Measurements from ENCODE around the gene MRGPRG. TPM values are rescaled to one million over a fixed set of nuclear protein-coding genes. Genes with fewer than 3 reads are reported as not detected.

The MRGPRG gene
- total RNA-seq, 1 experiment from 2014 or later, result not detected

GRCh38 chr11:3225826-3226750, 7.5 kb upstream of the MRGPRG start (continued):
- TF ChIP-seq MAX (IDR thresholded peaks at IDR 0.05) (no peak), RAD21 (IDR thresholded peaks at IDR 0.05; ENCODE audit: low read depth) (no peak), SIN3A (IDR thresholded peaks at IDR 0.05; ENCODE audit: low read depth) (no peak), EZH2 (IDR thresholded peaks at IDR 0.05) (no peak), EZH2phosphoT487 (IDR thresholded peaks at IDR 0.05; ENCODE audit: borderline replicate concordance) (no peak)

GRCh38 chr11:3225159-3225758, 6.6 kb upstream of the MRGPRG start:
- ATAC-seq (no peak), DNase-seq (ENCODE audit: low read depth, low spot score) (no peak)
- H3K27me3 ChIP-seq (ENCODE audit: insufficient read depth, low read length), result no peaks in the 10 kb centered on the region
- POLR2A ChIA-PET, result no interaction called here
- intact Hi-C loops (cut with micrococcal nuclease), result no loop called here
- H3K36me3 ChIP-seq (ENCODE audit: control insufficient read depth in 1 of 2, insufficient read depth in 2 of 2, low read length in 2 of 2), result no peaks in the 10 kb centered on the region
- no peak overlapping the region for H3K4me2 ChIP-seq (ENCODE audit: low read length)
- H3K9me3 ChIP-seq (ENCODE audit: control insufficient read depth in 1 of 2, insufficient read depth in 1 of 2, low read depth in 1 of 2, low read length in 2 of 2), result no peaks in the 10 kb centered on the region
- no TSS peak for BruUV-seq (replicated peaks)
- no peaks in the 10 kb centered on the region for H4K20me1 ChIP-seq (ENCODE audit: insufficient read depth)
- no peak overlapping the region for H3K27ac ChIP-seq (ENCODE audit: low read depth, low read length)
- no peak for TF ChIP-seq MAX (IDR thresholded peaks at IDR 0.05)
- no peak for TF ChIP-seq POLR2A (IDR thresholded peaks at IDR 0.05; ENCODE audit: borderline replicate concordance, extremely low read depth, insufficient read depth, insufficient read length)
- TF ChIP-seq SP1 (IDR thresholded peaks at IDR 0.05; ENCODE audit: low read depth), result no peak
- TF ChIP-seq JUND (IDR thresholded peaks at IDR 0.05), result no peak
- no peak for TF ChIP-seq YY1 (IDR thresholded peaks at IDR 0.05; ENCODE audit: extremely low read depth, insufficient replicate concordance, low read depth, low read length)
- TF ChIP-seq POLR2AphosphoS5 (IDR thresholded peaks at IDR 0.05; ENCODE audit: low read depth, low read length), result no peak
- no peak for TF ChIP-seq TCF7L2 (IDR thresholded peaks at IDR 0.05; ENCODE audit: borderline replicate concordance, extremely low read depth, insufficient read depth, insufficient read length)
- TF ChIP-seq ELF1 (IDR thresholded peaks at IDR 0.05; ENCODE audit: borderline replicate concordance, low read depth), result no peak
- H2AFZ ChIP-seq (ENCODE audit: low read depth, low read length, poor library complexity, severe bottlenecking), result no peak overlapping the region
- H3K9ac ChIP-seq (ENCODE audit: low read length), result no peak overlapping the region
- peaks cover 5 to 7% of the 10 kb centered on the region in 2 experiments for H3K4me1 ChIP-seq (ENCODE audit: control insufficient read depth in 1 of 2, insufficient read depth in 2 of 2, low read length in 2 of 2)
- RAD21 ChIA-PET (ENCODE audit: low non-redundant PET in 1 of 2, low total read pairs in 2 of 2, uncharacterized antibody in 2 of 2, unreplicated experiment in 2 of 2), result no interaction called here
- CTCF ChIA-PET, result no interaction called here
- H3K79me2 ChIP-seq (ENCODE audit: insufficient read depth, low read length), result no peaks in the 10 kb centered on the region
- H3K4me3 ChIP-seq (replicated peaks in 1 of 2; ENCODE audit: low read depth in 1 of 2, low read length in 2 of 2), result no peak overlapping the region
- H3K9me2 ChIP-seq (ENCODE audit: insufficient read depth), result no peaks in the 10 kb centered on the region

Measured in HCT116 (cell line).